ENCODE results near the gene TRPT1.

GRCh38 chr11:64211181-64211872 lies 14.7 kb downstream of the TRPT1 start:
- TF ChIP-seq CTCF (IDR thresholded peaks at IDR 0.05; ENCODE audit: low read depth, low read length, poor library complexity, severe bottlenecking): no peak
- TF ChIP-seq EZH2phosphoT487 (IDR thresholded peaks at IDR 0.05; ENCODE audit: borderline replicate concordance, low read length): no peak
